ENCODE results near the gene APC.

APC gene

GRCh38 chr5:112860929-112861637 is 123.4 kb downstream of the APC start, which contains the start of gene SRP19:
SRP19 (plus strand) TSS chr5:112861287; CDS start chr5:112861377, 90 bp downstream.
- Histone ChIP-seq H3K4me2 (ENCODE audit: low read length) (peak within 1 kb of the TSS; percentile 100), H3K27me3 (ENCODE audit: low read depth, low read length) (no peaks in the 10 kb centered on the region), H2AFZ (ENCODE audit: low read depth, low read length) (peak within 1 kb of the TSS; percentile 96), H3K36me3 (replicated peaks; ENCODE audit: low read depth, low read length) (peaks cover 18% of the 10 kb centered on the region), H3K79me2 (ENCODE audit: low read length) (peaks cover 43% of the 10 kb centered on the region), H3K27ac (ENCODE audit: low read length) (peak within 1 kb of the TSS; percentile 78), H3K4me1 (ENCODE audit: low read length) (peaks cover 15% of the 10 kb centered on the region), H4K20me1 (ENCODE audit: insufficient read depth, low read length) (no peaks in the 10 kb centered on the region), H3K9ac (ENCODE audit: low read length) (peak within 1 kb of the TSS; percentile 92), H3K9me3 (ENCODE audit: insufficient read depth, low read length) (no peaks in the 10 kb centered on the region), H3K4me3 (ENCODE audit: low read length) (peak within 1 kb of the TSS; percentile 98)
- TF ChIP-seq CTCF (IDR thresholded peaks at IDR 0.05; ENCODE audit: low read depth, low read length), result no peak
- TF ChIP-seq EZH2phosphoT487 (IDR thresholded peaks at IDR 0.05; ENCODE audit: low read depth), result no peak

- H2AFZ ChIP-seq (ENCODE audit: low read depth, low read length), result no peak overlapping the region
- peak overlapping the region; percentile 59 for H3K27ac ChIP-seq (ENCODE audit: low read length)
- H4K20me1 ChIP-seq (ENCODE audit: insufficient read depth, low read length), result no peaks in the 10 kb centered on the region
- peaks cover 47% of the 10 kb centered on the region for H3K79me2 ChIP-seq (ENCODE audit: low read length)
- H3K4me3 ChIP-seq (ENCODE audit: low read length), result peak overlapping the region; percentile 98
- H3K36me3 ChIP-seq (replicated peaks; ENCODE audit: low read depth, low read length), result peaks cover 18% of the 10 kb centered on the region
- H3K27me3 ChIP-seq (ENCODE audit: low read depth, low read length), result no peaks in the 10 kb centered on the region
- peak overlapping the region; percentile 96 for H3K4me2 ChIP-seq (ENCODE audit: low read length)
- peak overlapping the region; percentile 92 for H3K9ac ChIP-seq (ENCODE audit: low read length)
- H3K4me1 ChIP-seq (ENCODE audit: low read length), result peaks cover 17% of the 10 kb centered on the region
- no peaks in the 10 kb centered on the region for H3K9me3 ChIP-seq (ENCODE audit: insufficient read depth, low read length)
- no peak for TF ChIP-seq EZH2phosphoT487 (IDR thresholded peaks at IDR 0.05; ENCODE audit: low read depth)
- no peak for TF ChIP-seq CTCF (IDR thresholded peaks at IDR 0.05; ENCODE audit: low read depth, low read length)
Observed at GRCh38 chr5:112861638-112861985, 123.9 kb downstream of the APC start.

GRCh38 chr5:112862085-112862484 is 124.4 kb downstream of the APC start:
- TF ChIP-seq EZH2phosphoT487 (IDR thresholded peaks at IDR 0.05; ENCODE audit: low read depth), result no peak
- TF ChIP-seq CTCF (IDR thresholded peaks at IDR 0.05; ENCODE audit: low read depth, low read length), result no peak
- Histone ChIP-seq H3K4me2 (ENCODE audit: low read length) (peak overlapping the region; percentile 96), H3K27ac (ENCODE audit: low read length) (no peak overlapping the region), H2AFZ (ENCODE audit: low read depth, low read length) (no peak overlapping the region), H4K20me1 (ENCODE audit: insufficient read depth, low read length) (no peaks in the 10 kb centered on the region), H3K9ac (ENCODE audit: low read length) (peak overlapping the region; percentile 92), H3K27me3 (ENCODE audit: low read depth, low read length) (no peaks in the 10 kb centered on the region), H3K4me3 (ENCODE audit: low read length) (peak overlapping the region; percentile 98), H3K4me1 (ENCODE audit: low read length) (peaks cover 22% of the 10 kb centered on the region), H3K79me2 (ENCODE audit: low read length) (peaks cover 49% of the 10 kb centered on the region), H3K36me3 (replicated peaks; ENCODE audit: low read depth, low read length) (peaks cover 22% of the 10 kb centered on the region), H3K9me3 (ENCODE audit: insufficient read depth, low read length) (no peaks in the 10 kb centered on the region)

GRCh38 chr5:112863549-112863948 is 125.9 kb downstream of the APC start:
- Histone ChIP-seq H2AFZ (ENCODE audit: low read depth, low read length) (no peak overlapping the region), H3K4me1 (ENCODE audit: low read length) (peaks cover 25% of the 10 kb centered on the region), H4K20me1 (ENCODE audit: insufficient read depth, low read length) (no peaks in the 10 kb centered on the region), H3K4me3 (ENCODE audit: low read length) (no peak overlapping the region), H3K27ac (ENCODE audit: low read length) (no peak overlapping the region), H3K27me3 (ENCODE audit: low read depth, low read length) (no peaks in the 10 kb centered on the region), H3K36me3 (replicated peaks; ENCODE audit: low read depth, low read length) (peaks cover 33% of the 10 kb centered on the region), H3K9me3 (ENCODE audit: insufficient read depth, low read length) (no peaks in the 10 kb centered on the region), H3K4me2 (ENCODE audit: low read length) (no peak overlapping the region), H3K79me2 (ENCODE audit: low read length) (peaks cover 60% of the 10 kb centered on the region), H3K9ac (ENCODE audit: low read length) (no peak overlapping the region)
- TF ChIP-seq CTCF (IDR thresholded peaks at IDR 0.05; ENCODE audit: low read depth, low read length) (no peak), EZH2phosphoT487 (IDR thresholded peaks at IDR 0.05; ENCODE audit: low read depth) (no peak)
